H1 (cell line): ENCODE data around the gene MARCHF9. TPM values are rescaled to one million over a fixed set of nuclear protein-coding genes. Genes with fewer than 3 reads are reported as not detected.

Experiments used
- CTCF ChIA-PET: fragments of 300-600 bp; sonication (Branson Sonifier 250); formaldehyde crosslinking; loops from one replicate; lab custom pipeline; 2021; ENCODE audit not compliant: partially characterized antibody; lab: Charles Lee
- POLR2A ChIA-PET: fragments of 300-600 bp; sonication (Branson Sonifier 250); formaldehyde crosslinking; loops from one replicate; lab custom pipeline; 2021; ENCODE audit warnings: inconsistent platforms; ENCODE audit not compliant: partially characterized antibody; lab: Charles Lee
- DNase-seq, 2 experiments: peaks; one replicate each; pipeline versions ENCODE4 v3.0.0 to v3.0.0-alpha.2; 2010 to 2022; ENCODE audit warnings: low spot score in 2 of 2, low read depth in 1 of 2, mixed read lengths in 1 of 2
- FAIRE-seq: peaks from 2 replicates; lab custom pipeline; 2011; peaks lifted over from hg19 to GRCh38; lab: Jason Lieb, UNC
- H2AFZ ChIP-seq: 2 replicates; pipeline ENCODE4 v1.8.1; 2012; ENCODE audit warnings: low read length, inconsistent platforms
- H2AK5ac ChIP-seq: 2 replicates; pipeline ENCODE4 v1.6.1; 2013; ENCODE audit warnings: low read depth, low read length
- H2BK120ac ChIP-seq: replicated peaks from 2 replicates; pipeline ENCODE3; 2013; ENCODE audit warnings: low read depth, low read length, inconsistent platforms
- H2BK12ac ChIP-seq: 2 replicates; pipeline ENCODE4 v1.6.1; 2013; ENCODE audit warnings: low read depth, low read length
- H2BK15ac ChIP-seq: 2 replicates; pipeline ENCODE4 v1.6.1; 2013; ENCODE audit warnings: low read length
- H2BK20ac ChIP-seq: 2 replicates; pipeline ENCODE4 v1.6.1; 2013; ENCODE audit warnings: low read length
- H2BK5ac ChIP-seq: 2 replicates; pipeline ENCODE4 v1.6.1; 2013; ENCODE audit warnings: low read depth, low read length
- H3K14ac ChIP-seq: 2 replicates; pipeline ENCODE4 v1.6.1; 2013; ENCODE audit warnings: inconsistent platforms; ENCODE audit not compliant: insufficient read length
- H3K18ac ChIP-seq: 2 replicates; pipeline ENCODE4 v1.6.1; 2013; ENCODE audit warnings: low read length; ENCODE audit errors: extremely low read depth
- H3K23ac ChIP-seq: 2 replicates; pipeline ENCODE4 v1.6.1; 2013; ENCODE audit warnings: inconsistent platforms; ENCODE audit not compliant: insufficient read length
- H3K23me2 ChIP-seq: 2 replicates; pipeline ENCODE4 v1.6.1; 2013; ENCODE audit warnings: low read depth, low read length
- H3K27ac ChIP-seq: 2 replicates; pipeline ENCODE4 v1.6.1; 2011; ENCODE audit warnings: low read depth, low read length, inconsistent platforms
- H3K27me3 ChIP-seq, 4 experiments: replicated peaks in 1 of 4; 1 replicate in 1 of 4; 2 replicates in 3 of 4; pipeline versions ENCODE4 v1.6.1 to v1.8.1; 2011 to 2013; ENCODE audit warnings: low read length in 3 of 4, mild to moderate bottlenecking in 3 of 4, inconsistent platforms in 2 of 4, mixed read lengths in 2 of 4, moderate library complexity in 1 of 4; ENCODE audit not compliant: control insufficient read depth in 3 of 4, insufficient read depth in 3 of 4; ENCODE audit errors: extremely low read depth in 1 of 4
- H3K36me3 ChIP-seq, 4 experiments: 2 replicates each; pipeline versions ENCODE4 v1.6.1 to v1.8.1; 2011 to 2013; ENCODE audit warnings: mild to moderate bottlenecking in 4 of 4, low read length in 3 of 4, moderate library complexity in 2 of 4, control low read depth in 1 of 4, inconsistent platforms in 1 of 4; ENCODE audit not compliant: insufficient read depth in 4 of 4, control insufficient read depth in 2 of 4
- H3K4ac ChIP-seq: replicated peaks from 2 replicates; pipeline ENCODE3; 2013; ENCODE audit warnings: low read length, low read depth, mixed read lengths, inconsistent platforms; ENCODE audit not compliant: insufficient read length
- H3K4me1 ChIP-seq, 4 experiments: replicated peaks in 1 of 4; 1 replicate in 1 of 4; 2 replicates in 3 of 4; pipeline versions ENCODE4 v1.6.1 to v1.8.1; 2011 to 2013; ENCODE audit warnings: low read length in 3 of 4, inconsistent platforms in 2 of 4, mixed read lengths in 1 of 4; ENCODE audit not compliant: insufficient read depth in 4 of 4, control insufficient read depth in 3 of 4
- H3K4me2 ChIP-seq, 2 experiments: 2 replicates each; pipeline versions ENCODE4 v1.6.1 to v1.8.1; 2011 to 2013; ENCODE audit warnings: low read depth in 2 of 2, low read length in 2 of 2, control low read depth in 1 of 2, inconsistent platforms in 1 of 2, mild to moderate bottlenecking in 1 of 2; ENCODE audit not compliant: insufficient read depth in 1 of 2
- H3K4me3 ChIP-seq, 4 experiments: fragments of 200-600, 300-600 bp in 1 of 4; sonication (generic), shearing (Covaris generic), sonication (Bioruptor Twin) in 1 of 4; 2 replicates each; pipeline versions ENCODE4 v1.5.1 to v1.8.1; 2011 to 2016; ENCODE audit warnings: low read length in 4 of 4, low read depth in 3 of 4, control low read depth in 2 of 4, inconsistent platforms in 2 of 4, mild to moderate bottlenecking in 2 of 4, mixed read lengths in 1 of 4, moderate library complexity in 1 of 4; ENCODE audit not compliant: insufficient read depth in 2 of 4; ENCODE audit errors: extremely low read depth in 1 of 4
- H3K56ac ChIP-seq: replicated peaks from 2 replicates; pipeline ENCODE3; 2013; ENCODE audit warnings: low read depth, mild to moderate bottlenecking, mixed read lengths, low read length, inconsistent platforms; ENCODE audit not compliant: insufficient read length
- H3K79me1 ChIP-seq: 2 replicates; pipeline ENCODE4 v1.6.1; 2013; ENCODE audit warnings: low read depth, low read length, control low read depth
- H3K79me2 ChIP-seq, 2 experiments: 2 replicates each; pipeline versions ENCODE4 v1.6.1 to v1.8.1; 2012 to 2013; ENCODE audit warnings: low read length in 2 of 2, mild to moderate bottlenecking in 2 of 2, inconsistent platforms in 1 of 2; ENCODE audit not compliant: insufficient read depth in 2 of 2, control insufficient read depth in 1 of 2
- H3K9ac ChIP-seq, 4 experiments: replicated peaks in 1 of 4; 1 replicate in 1 of 4; 2 replicates in 3 of 4; pipeline versions ENCODE4 v1.6.1 to v1.8.1; 2011 to 2013; ENCODE audit warnings: low read depth in 3 of 4, low read length in 3 of 4, control low read depth in 2 of 4, mild to moderate bottlenecking in 2 of 4, moderate library complexity in 2 of 4, inconsistent platforms in 1 of 4; ENCODE audit errors: extremely low read depth in 1 of 4
- H3K9me3 ChIP-seq, 2 experiments: 2 replicates each; pipeline versions ENCODE4 v1.6.1 to v1.8.1; 2012 to 2013; ENCODE audit warnings: mild to moderate bottlenecking in 2 of 2, moderate library complexity in 2 of 2, control low read depth in 1 of 2, inconsistent platforms in 1 of 2, low read depth in 1 of 2, low read length in 1 of 2, mixed read lengths in 1 of 2; ENCODE audit not compliant: insufficient read depth in 2 of 2
- H4K20me1 ChIP-seq, 2 experiments: replicated peaks in 1 of 2; 2 replicates each; pipeline versions ENCODE3 to v1.8.1; 2011 to 2013; ENCODE audit warnings: inconsistent platforms in 2 of 2, low read length in 2 of 2, mild to moderate bottlenecking in 1 of 2; ENCODE audit not compliant: insufficient read depth in 2 of 2, control insufficient read depth in 1 of 2
- H4K5ac ChIP-seq: 2 replicates; pipeline ENCODE4 v1.6.1; 2013; ENCODE audit warnings: low read length, low read depth, mixed read lengths, inconsistent platforms; ENCODE audit not compliant: insufficient read length
- H4K8ac ChIP-seq: 2 replicates; pipeline ENCODE4 v1.8.0; 2013; ENCODE audit warnings: mild to moderate bottlenecking, moderate library complexity, low read length, inconsistent platforms; ENCODE audit not compliant: insufficient read depth; ENCODE audit errors: extremely low read depth
- H4K91ac ChIP-seq: replicated peaks from 2 replicates; pipeline ENCODE3; 2013; ENCODE audit warnings: low read length, mixed read lengths, inconsistent platforms; ENCODE audit not compliant: insufficient read length
- KDM4A ChIP-seq: IDR thresholded peaks from one replicate; pipeline ENCODE4 v1.7.1; 2012; ENCODE audit warnings: low read depth, mild to moderate bottlenecking, moderate library complexity, low read length, inconsistent platforms; ENCODE audit not compliant: severe bottlenecking
- POLR2A ChIP-seq, 2 experiments: IDR thresholded peaks; 1 replicate in 1 of 2; 2 replicates in 1 of 2; pipeline ENCODE4 v1.6.1; 2011; ENCODE audit warnings: low read depth in 2 of 2, low read length in 2 of 2, mild to moderate bottlenecking in 2 of 2; ENCODE audit errors: control extremely low read depth in 1 of 2
- RAD21 ChIP-seq, 2 experiments: IDR thresholded peaks in 1 of 2; conservative IDR thresholded peaks in 1 of 2; 2 replicates each; pipeline ENCODE4 v1.6.1; 2011; ENCODE audit warnings: low read depth in 2 of 2, low read length in 2 of 2, improper control_type of control experiment in 1 of 2, inconsistent platforms in 1 of 2, mild to moderate bottlenecking in 1 of 2, moderate library complexity in 1 of 2
- WGBS, 2 experiments: shearing (Covaris generic) in 1 of 2; methylation state at CpG; one replicate each; pipeline versions ENCODE4 v1.1.6 to v1.1.7; 2013 to 2015; ENCODE audit warnings: low lambda C conversion rate in 2 of 2, mixed read lengths in 2 of 2, inconsistent platforms in 1 of 2, low coverage in 1 of 2, missing lambda C conversion rate in 1 of 2; ENCODE audit not compliant: insufficient replicate concordance in 2 of 2, insufficient coverage in 1 of 2, insufficient read length in 1 of 2; ENCODE audit errors: extremely low coverage in 1 of 2, missing lambda C conversion rate in 1 of 2; 5-methylcytosine and 5-hydroxymethylcytosine counted together
- polyA plus RNA-seq, 7 experiments: library from polyadenylated mRNA; depleted of rRNA in 3 of 7; stranded (reverse) in 5 of 7; unstranded in 2 of 7; fragments of >200 nt in 5 of 7; fragments of 200-250 nt in 2 of 7; gene quantifications; 1 replicate in 5 of 7; 2 replicates in 1 of 7; 4 replicates in 1 of 7; pipeline versions ENCODE4 v1.2.1 to v1.2.3, GENCODE V29; 2011 to 2013; ENCODE audit warnings: missing spikeins in 2 of 7, mixed read lengths in 2 of 7
- total RNA-seq: library from RNA; stranded (reverse); fragmentation: NEBNext Ultra II Directional; extraction: Animal tissue kit (Norgen Biotek cat#: 25700); gene quantifications from 2 replicates; pipeline ENCODE4 v1.2.1, GENCODE V29; 2021

MARCHF9 gene
- total and polyA plus RNA-seq, 2 of the 8 experiments (the other 6 are each of a cell fraction or from before 2014, with no cell fraction given) = 6.4 to 7.8 TPM

- Histone ChIP-seq H4K8ac (peak overlapping the region; percentile 97), H2BK120ac (no peak overlapping the region), H3K9me3 (no peaks in the 10 kb centered on the region), H4K5ac (peak overlapping the region; percentile 30), H2BK5ac (peak overlapping the region; percentile 87), H3K23me2 (peaks cover 18% of the 10 kb centered on the region), H3K79me1 (peaks cover 15% of the 10 kb centered on the region; the same call in 1 of the 2 replicates), H3K14ac (peak overlapping the region; percentile 81), H3K4me2 (peak overlapping the region; percentile 95 to 96)
- 18% methylated on average over 8 of the region's 8 CpGs; no CpG with 5 or more reads in 1 of the 2 experiments for WGBS, 2 experiments
- no peak for DNase-seq
- CTCF ChIA-PET = interaction anchor here (1.6 kb wide), 1 partner anchor 10 kb away, joined by 8 read pairs; no protein-coding TSS in a partner anchor
- TF ChIP-seq POLR2A (IDR thresholded peaks at IDR 0.05; ENCODE audit: control extremely low read depth in 1 of 2, low read depth in 2 of 2, low read length in 2 of 2) (peak; percentile 17 to 20; a peak in 2 of 3 replicates), KDM4A (peak; percentile 16), RAD21 (IDR thresholded peaks at IDR 0.05 in 1 of 2, conservative IDR thresholded peaks at IDR 0.05 in 1 of 2; ENCODE audit: low read depth in 2 of 2, low read length in 2 of 2) (no peak)
- TF ChIP-seq, all 59 proteins: peak for 2
- H2BK12ac ChIP-seq = 0 out of 2 replicates have a peak overlapping the region, but pooled peaks have one; percentile 11
- H3K18ac ChIP-seq = 0 out of 2 replicates have a peak overlapping the region, but pooled peaks have one; percentile 81
- POLR2A ChIA-PET = interaction anchor here (1.0 to 5.3 kb wide), 7 partner anchors 11 to 142 kb away, joined by 3 to 25 read pairs (median 4); partner anchors contain the start of genes AGAP2 and CYP27B1
- peak overlapping the region; percentile 96 to 99 (median 98) for H3K4me3 ChIP-seq
- peaks cover 2 to 3% of the 10 kb centered on the region in 2 experiments for H4K20me1 ChIP-seq
- FAIRE-seq = no peak
- H3K36me3 ChIP-seq = peaks cover 21 to 43% (median 33%) of the 10 kb centered on the region in 4 experiments
- H2AFZ ChIP-seq = no peak overlapping the region
- H2BK15ac ChIP-seq = no peak overlapping the region
- peaks cover 8 to 20% (median 14%) of the 10 kb centered on the region in 4 experiments for H3K27me3 ChIP-seq
- H3K4me1 ChIP-seq = peaks cover 3 to 22% (median 6%) of the 10 kb centered on the region in 4 experiments; a peak in 6 of 7 replicates
- H3K27ac ChIP-seq = peak overlapping the region; percentile 86
- peak overlapping the region; percentile 52 for H3K56ac ChIP-seq
- H3K4ac ChIP-seq = peak overlapping the region; percentile 47
- H2BK20ac ChIP-seq = no peak overlapping the region
- peaks cover 12 to 20% of the 10 kb centered on the region in 2 experiments for H3K79me2 ChIP-seq
- peak overlapping the region; percentile 74 to 99 (median 96) for H3K9ac ChIP-seq
- peak overlapping the region; percentile 7 for H3K23ac ChIP-seq
- H2AK5ac ChIP-seq = peak overlapping the region; percentile 66; the same call in 1 of the 2 replicates
- no peak overlapping the region for H4K91ac ChIP-seq
These were observed 3.5 kb upstream of the MARCHF9 start for GRCh38 chr12:57751432-57751787.
